ENCODE results near the gene ANKRD42.
A peak's percentile ranks its signal among the peaks of the same experiment; 100 is the strongest.

- TF ChIP-seq SPI1 (IDR thresholded peaks at IDR 0.05; ENCODE audit: low read depth, low read length) (no peak), POLR2AphosphoS5 (IDR thresholded peaks at IDR 0.05; ENCODE audit: low read depth, low read length) (peak; percentile 42; the same call in 1 of the 2 replicates), POLR2A (IDR thresholded peaks at IDR 0.05; ENCODE audit: low read depth, low read length) (peak; percentile 53)
Observed at GRCh38 chr11:83159902-83160865, 33.3 kb upstream of the ANKRD42 start.

Measured in GM12891 (cell line).